Suprapubic skin (tissue), 4 donors: ENCODE results near the gene SETBP1. TPM values are rescaled to one million over a fixed set of nuclear protein-coding genes. Genes with fewer than 3 reads are reported as not detected.

Experiments
- DNase-seq, 2 donors: peaks; one replicate each; pipeline ENCODE4 v3.0.0-alpha.2; 2019; ENCODE audit warnings: low spot score in 2 of 2
- H3K27ac ChIP-seq: fragments of 200-600 bp; sonication (generic); one replicate; pipeline ENCODE4 v1.5.1; 2019
- H3K27me3 ChIP-seq: fragments of 200-600 bp; sonication (generic); one replicate; pipeline ENCODE4 v1.5.1; 2019
- H3K36me3 ChIP-seq: fragments of 200-600 bp; sonication (generic); one replicate; pipeline ENCODE4 v1.5.1; 2019
- H3K4me1 ChIP-seq: fragments of 200-600 bp; sonication (generic); one replicate; pipeline ENCODE4 v1.5.1; 2019
- H3K4me3 ChIP-seq: fragments of 200-600 bp; sonication (generic); one replicate; pipeline ENCODE4 v1.5.1; 2019; ENCODE audit warnings: mild to moderate bottlenecking
- H3K9me3 ChIP-seq: fragments of 200-600 bp; sonication (generic); one replicate; pipeline ENCODE4 v1.5.1; 2019
- CTCF ChIP-seq, 2 donors: fragments of 200-600 bp in 1 of 2; fragments of 450-650 bp in 1 of 2; sonication (generic) in 1 of 2; IDR thresholded peaks; one replicate each; pipeline ENCODE4 v1.5.1; 2016 to 2019; ENCODE audit warnings: antibody characterized with exemption in 2 of 2, mild to moderate bottlenecking in 1 of 2, moderate library complexity in 1 of 2
- EP300 ChIP-seq: sonication (generic); formaldehyde crosslinking; IDR thresholded peaks from one replicate; pipeline ENCODE4 v1.6.1; 2017; ENCODE audit warnings: antibody characterized with exemption
- POLR2A ChIP-seq, 2 donors: fragments of 450-650 bp; IDR thresholded peaks; one replicate each; pipeline ENCODE4 v1.6.1; 2017; ENCODE audit warnings: antibody characterized with exemption in 2 of 2, mild to moderate bottlenecking in 2 of 2, moderate library complexity in 2 of 2
- POLR2AphosphoS5 ChIP-seq, 3 donors: sonication (generic); formaldehyde crosslinking; IDR thresholded peaks; one replicate each; pipeline ENCODE4 v1.6.1; 2017; ENCODE audit warnings: antibody characterized with exemption in 3 of 3
- WGBS: methylation state at CpG from one replicate; pipeline ENCODE4 v1.1.5; 2018; 5-methylcytosine and 5-hydroxymethylcytosine counted together
- total RNA-seq, 4 donors: library from RNA; depleted of rRNA; stranded (reverse); fragments of >200 nt; gene quantifications; one replicate each; pipeline ENCODE4 v1.1.0, GENCODE V29; 2016

Gene SETBP1
- total RNA-seq, 4 donors from 2014 or later = 13.1 to 25.6 (median 17.2) TPM

- Histone ChIP-seq H3K27me3 (no peaks in the 10 kb centered on the region), H3K4me3 (no peak overlapping the region), H3K9me3 (no peaks in the 10 kb centered on the region), H3K27ac (no peak overlapping the region), H3K36me3 (no peaks in the 10 kb centered on the region), H3K4me1 (peaks cover 22% of the 10 kb centered on the region)
- WGBS = 94% methylated on average over 5 of the region's 5 CpGs
- no peak for DNase-seq
- no peak for TF ChIP-seq POLR2A (IDR thresholded peaks at IDR 0.05)
- no peak for TF ChIP-seq CTCF (IDR thresholded peaks at IDR 0.05)
- no peak for TF ChIP-seq EP300
- TF ChIP-seq POLR2AphosphoS5 (IDR thresholded peaks at IDR 0.05) = no peak
These were observed 101.9 kb downstream of the SETBP1 start for GRCh38 chr18:44782617-44783016.

- Histone ChIP-seq H3K27ac (no peak overlapping the region), H3K27me3 (no peaks in the 10 kb centered on the region), H3K36me3 (no peaks in the 10 kb centered on the region), H3K4me3 (no peak overlapping the region), H3K4me1 (peaks cover 15% of the 10 kb centered on the region), H3K9me3 (no peaks in the 10 kb centered on the region)
- WGBS = 86% methylated on average over 1 of the region's 1 CpG
- TF ChIP-seq POLR2A (IDR thresholded peaks at IDR 0.05) (no peak), CTCF (IDR thresholded peaks at IDR 0.05) (no peak), EP300 (no peak)
- no peak for DNase-seq
These were observed 102.7 kb downstream of the SETBP1 start for GRCh38 chr18:44783371-44783770.

- DNase-seq = no peak
- Histone ChIP-seq H3K36me3 (no peaks in the 10 kb centered on the region), H3K27ac (no peak overlapping the region), H3K4me3 (no peak overlapping the region), H3K4me1 (peaks cover 30% of the 10 kb centered on the region), H3K27me3 (no peaks in the 10 kb centered on the region), H3K9me3 (no peaks in the 10 kb centered on the region)
- TF ChIP-seq POLR2A (IDR thresholded peaks at IDR 0.05) (no peak), CTCF (IDR thresholded peaks at IDR 0.05) (no peak), EP300 (no peak), POLR2AphosphoS5 (IDR thresholded peaks at IDR 0.05) (no peak)
These were observed 105.6 kb downstream of the SETBP1 start for GRCh38 chr18:44786257-44786656.

GRCh38 chr18:44786688-44787087 lies 106.0 kb downstream of the SETBP1 start:
- TF ChIP-seq CTCF (IDR thresholded peaks at IDR 0.05) (no peak), POLR2A (IDR thresholded peaks at IDR 0.05) (no peak), EP300 (no peak), POLR2AphosphoS5 (IDR thresholded peaks at IDR 0.05) (no peak)
- whole genome bisulfite sequencing = 73% methylated on average over 6 of the region's 6 CpGs
- no peaks in the 10 kb centered on the region for H3K9me3 ChIP-seq
- no peak for DNase-seq
- no peaks in the 10 kb centered on the region for H3K27me3 ChIP-seq
- no peak overlapping the region for H3K27ac ChIP-seq
- H3K36me3 ChIP-seq = no peaks in the 10 kb centered on the region
- peaks cover 29% of the 10 kb centered on the region for H3K4me1 ChIP-seq
- H3K4me3 ChIP-seq = no peak overlapping the region

- Histone ChIP-seq H3K9me3 (no peaks in the 10 kb centered on the region), H3K27ac (no peak overlapping the region), H3K27me3 (no peaks in the 10 kb centered on the region), H3K36me3 (no peaks in the 10 kb centered on the region), H3K4me3 (no peak overlapping the region), H3K4me1 (peaks cover 31% of the 10 kb centered on the region)
- WGBS = 88% methylated on average over 1 of the region's 1 CpG
- TF ChIP-seq CTCF (IDR thresholded peaks at IDR 0.05) = no peak
- TF ChIP-seq POLR2AphosphoS5 (IDR thresholded peaks at IDR 0.05) = no peak
- TF ChIP-seq POLR2A (IDR thresholded peaks at IDR 0.05) = no peak
- TF ChIP-seq EP300 = no peak
- DNase-seq = no peak
These were observed 107.6 kb downstream of the SETBP1 start for GRCh38 chr18:44788334-44788733.
